Smooth muscle cell (in vitro differentiated cells): ENCODE measurements around the gene DCN. TPM values are rescaled to one million over a fixed set of nuclear protein-coding genes. Genes with fewer than 3 reads are reported as not detected.
A peak's percentile ranks its signal among the peaks of the same experiment; 100 is the strongest.

ENCODE experiments used
- DNase-seq: peaks from one replicate; lab custom pipeline; 2025; ENCODE audit not compliant: unreplicated experiment; lab: John Stamatoyannopoulos, UW
- H2AFZ ChIP-seq: fragments of 200-600 bp; sonication (generic); 2 replicates; pipeline ENCODE4 v1.6.0; 2016; ENCODE audit warnings: antibody characterized with exemption, low read depth, mild to moderate bottlenecking
- H3F3A ChIP-seq: fragments of 200-600 bp; sonication (generic); 2 replicates; pipeline ENCODE4 v1.6.0; 2017; ENCODE audit warnings: antibody characterized with exemption, low read depth
- H3K27ac ChIP-seq: fragments of 200-600 bp; sonication (generic); 2 replicates; pipeline ENCODE4 v1.5.1; 2016; ENCODE audit warnings: low read depth, mild to moderate bottlenecking
- H3K27me3 ChIP-seq: fragments of 200-600 bp; sonication (generic); 2 replicates; pipeline ENCODE4 v1.6.1; 2016; ENCODE audit warnings: low read depth, mild to moderate bottlenecking
- H3K36me3 ChIP-seq: fragments of 200-600 bp; sonication (generic); 2 replicates; pipeline ENCODE4 v1.5.1; 2016; ENCODE audit warnings: low read depth
- H3K4me1 ChIP-seq: fragments of 200-600 bp; sonication (generic); 2 replicates; pipeline ENCODE4 v1.5.1; 2016; ENCODE audit warnings: low read depth
- H3K4me2 ChIP-seq: fragments of 200-600 bp; sonication (generic); 2 replicates; pipeline ENCODE4 v1.6.0; 2016; ENCODE audit warnings: mild to moderate bottlenecking
- H3K4me3 ChIP-seq: fragments of 200-600 bp; sonication (generic); 2 replicates; pipeline ENCODE4 v1.5.1; 2016; ENCODE audit warnings: mild to moderate bottlenecking
- H3K79me2 ChIP-seq: fragments of 200-600 bp; sonication (generic); 2 replicates; pipeline ENCODE4 v1.6.0; 2016; ENCODE audit warnings: low read depth, mild to moderate bottlenecking
- H3K9ac ChIP-seq: fragments of 200-600 bp; sonication (generic); 2 replicates; pipeline ENCODE4 v1.6.0; 2016; ENCODE audit warnings: low read depth
- H3K9me3 ChIP-seq: fragments of 200-600 bp; sonication (generic); replicated peaks from 2 replicates; pipeline ENCODE4 v1.5.1; 2016; ENCODE audit warnings: low read depth
- H4K20me1 ChIP-seq: fragments of 200-600 bp; sonication (generic); 2 replicates; pipeline ENCODE4 v1.6.0; 2016; ENCODE audit warnings: low read depth
- WGBS: methylation state at CpG from one replicate; pipeline ENCODE4 v1.1.7; 2016; ENCODE audit warnings: low lambda C conversion rate; 5-methylcytosine and 5-hydroxymethylcytosine counted together
- polyA plus RNA-seq: library from polyadenylated mRNA; unstranded; fragments of >200 nt; fragmentation: Nextera tagmentation; extraction: Ambion mirVana; gene quantifications from 2 replicates; pipeline ENCODE4 v1.2.1, GENCODE V29; 2016
- total RNA-seq: library from RNA; depleted of rRNA; stranded (reverse); fragments of >200 nt; gene quantifications from 2 replicates; pipeline ENCODE4 v1.2.3, GENCODE V29; 2014
- TF ChIP-seq, protein P1 (sequence below): fragments of 200-600 bp; sonication (generic); IDR thresholded peaks from 2 replicates; pipeline ENCODE4 v1.5.1; 2017; ENCODE audit warnings: borderline replicate concordance, mild to moderate bottlenecking, antibody characterized with exemption; ENCODE audit not compliant: insufficient read depth, poor library complexity, severe bottlenecking

Gene DCN
- total and polyA plus RNA-seq, 2 experiments from 2014 or later, result 1,354 to 1,657 TPM

DNA sequence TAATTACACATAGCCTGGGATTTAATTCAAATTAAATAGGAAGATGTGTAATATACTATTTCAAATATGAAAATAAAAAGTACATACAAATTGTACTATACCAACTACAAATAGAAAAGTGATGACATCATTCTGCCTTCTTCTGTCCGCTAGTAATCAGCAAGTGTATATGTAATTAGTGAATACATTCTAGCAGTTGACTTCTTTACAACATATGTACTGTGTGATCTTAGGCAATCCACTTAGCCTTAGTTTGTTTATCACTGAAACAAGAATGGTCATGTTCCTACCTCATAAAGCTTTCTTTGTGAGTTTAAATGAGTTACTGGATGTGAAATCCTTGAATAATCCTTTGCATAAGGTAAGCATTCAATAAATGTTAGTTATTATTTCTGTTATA lies 63.5 kb downstream of the DCN start:
- no peak overlapping the region for H3K4me3 ChIP-seq
- no peaks in the 10 kb centered on the region for H3K9me3 ChIP-seq
- no peak overlapping the region for H2AFZ ChIP-seq
- TF ChIP-seq, protein P1, sequence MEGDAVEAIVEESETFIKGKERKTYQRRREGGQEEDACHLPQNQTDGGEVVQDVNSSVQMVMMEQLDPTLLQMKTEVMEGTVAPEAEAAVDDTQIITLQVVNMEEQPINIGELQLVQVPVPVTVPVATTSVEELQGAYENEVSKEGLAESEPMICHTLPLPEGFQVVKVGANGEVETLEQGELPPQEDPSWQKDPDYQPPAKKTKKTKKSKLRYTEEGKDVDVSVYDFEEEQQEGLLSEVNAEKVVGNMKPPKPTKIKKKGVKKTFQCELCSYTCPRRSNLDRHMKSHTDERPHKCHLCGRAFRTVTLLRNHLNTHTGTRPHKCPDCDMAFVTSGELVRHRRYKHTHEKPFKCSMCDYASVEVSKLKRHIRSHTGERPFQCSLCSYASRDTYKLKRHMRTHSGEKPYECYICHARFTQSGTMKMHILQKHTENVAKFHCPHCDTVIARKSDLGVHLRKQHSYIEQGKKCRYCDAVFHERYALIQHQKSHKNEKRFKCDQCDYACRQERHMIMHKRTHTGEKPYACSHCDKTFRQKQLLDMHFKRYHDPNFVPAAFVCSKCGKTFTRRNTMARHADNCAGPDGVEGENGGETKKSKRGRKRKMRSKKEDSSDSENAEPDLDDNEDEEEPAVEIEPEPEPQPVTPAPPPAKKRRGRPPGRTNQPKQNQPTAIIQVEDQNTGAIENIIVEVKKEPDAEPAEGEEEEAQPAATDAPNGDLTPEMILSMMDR, result no peak
- no peaks in the 10 kb centered on the region for H3K27me3 ChIP-seq
- H3K9ac ChIP-seq, result no peak overlapping the region
- H3K27ac ChIP-seq, result no peak overlapping the region
- H3K79me2 ChIP-seq, result no peaks in the 10 kb centered on the region
- H3K36me3 ChIP-seq, result no peaks in the 10 kb centered on the region
- no peak for DNase-seq
- no peaks in the 10 kb centered on the region for H3F3A ChIP-seq
- H4K20me1 ChIP-seq, result no peaks in the 10 kb centered on the region
- H3K4me2 ChIP-seq, result peak overlapping the region; percentile 20
- no peaks in the 10 kb centered on the region for H3K4me1 ChIP-seq
- WGBS, result 24% methylated on average over 1 of the region's 1 CpG

GRCh38 chr12:91113621-91114020 lies 69.0 kb downstream of the DCN start:
- H3K9me3 ChIP-seq, result no peaks in the 10 kb centered on the region
- no peaks in the 10 kb centered on the region for H3K4me1 ChIP-seq
- TF ChIP-seq, protein P1, result no peak
- no peak overlapping the region for H3K4me2 ChIP-seq
- H3K27ac ChIP-seq, result no peak overlapping the region
- H3K79me2 ChIP-seq, result peaks cover 33% of the 10 kb centered on the region
- H2AFZ ChIP-seq, result no peak overlapping the region
- no peak overlapping the region for H3K9ac ChIP-seq
- WGBS, result 89% methylated on average over 6 of the region's 6 CpGs
- DNase-seq, result no peak
- no peak overlapping the region for H3K4me3 ChIP-seq
- H3K27me3 ChIP-seq, result no peaks in the 10 kb centered on the region
- H3K36me3 ChIP-seq, result no peaks in the 10 kb centered on the region
- peaks cover 18% of the 10 kb centered on the region for H3F3A ChIP-seq
- H4K20me1 ChIP-seq, result no peaks in the 10 kb centered on the region

GRCh38 chr12:91111366-91112325 lies 71.0 kb downstream of the DCN start, which contains the start of gene LUM:
Gene LUM, minus strand, starts transcription at chr12:91111494. Its CDS starts 2,515 bp downstream, at chr12:91108979.
- H3K9me3 ChIP-seq, result no peaks in the 10 kb centered on the region
- peak within 1 kb of the TSS; percentile 98 for H3K27ac ChIP-seq
- H3K4me2 ChIP-seq, result peak within 1 kb of the TSS; percentile 89
- H4K20me1 ChIP-seq, result no peaks in the 10 kb centered on the region
- peak; percentile 11 for DNase-seq
- no peaks in the 10 kb centered on the region for H3K27me3 ChIP-seq
- peak within 1 kb of the TSS; percentile 8 for H2AFZ ChIP-seq
- no peaks in the 10 kb centered on the region for H3K4me1 ChIP-seq
- H3K79me2 ChIP-seq, result peaks cover 51% of the 10 kb centered on the region
- 12% methylated on average over 7 of the region's 7 CpGs for WGBS
- peaks cover 30% of the 10 kb centered on the region for H3F3A ChIP-seq
- peak within 1 kb of the TSS; percentile 94 for H3K9ac ChIP-seq
- H3K4me3 ChIP-seq, result peak within 1 kb of the TSS; percentile 80
- TF ChIP-seq, protein P1, result no peak
- H3K36me3 ChIP-seq, result no peaks in the 10 kb centered on the region
